Measurements from ENCODE around the gene ICE2.

- TF ChIP-seq YY1 (IDR thresholded peaks at IDR 0.05; ENCODE audit: insufficient read depth, insufficient read length) = no peak
- TF ChIP-seq ZNF274 (IDR thresholded peaks at IDR 0.05; ENCODE audit: low read depth, low read length) = no peak
- no peak for TF ChIP-seq SUZ12 (IDR thresholded peaks at IDR 0.05; ENCODE audit: extremely low read depth, insufficient read depth, insufficient read length)
Measured at GRCh38 chr15:60406513-60407414, 72.2 kb downstream of the ICE2 start.
